Activated CD4-positive, alpha-beta T cell treated with anti-CD3 and anti-CD28 coated beads, Interleukin-2, amount 10 ng/mL, durations not matched to agents 7 days and 5 days (primary cell): ENCODE results near the gene SVIL. TPM values are rescaled to one million over a fixed set of nuclear protein-coding genes. Genes with fewer than 3 reads are reported as not detected.
"Not testable (repeated sequence)": the region's sequence is repeated elsewhere in the genome, so short reads cannot be mapped to it uniquely, and the experiment has no call there.

Experiments
- CTCF ChIA-PET: fragments of 350-600 bp; sonication (Branson Sonifier 250); formaldehyde crosslinking; loops from one replicate; lab custom pipeline; 2021; ENCODE audit warnings: antibody characterized with exemption; lab: Charles Lee
- POLR2A ChIA-PET: fragments of 350-600 bp; sonication (Branson Sonifier 250); formaldehyde crosslinking; loops from one replicate; lab custom pipeline; 2021; ENCODE audit warnings: antibody characterized with exemption; lab: Charles Lee
- DNase-seq: peaks from one replicate; pipeline ENCODE4 v3.0.0-alpha.2; 2020
- H3K27ac Mint-ChIP-seq: one replicate; pipeline ENCODE4 v1.8.0; 2021; ENCODE audit warnings: mild to moderate bottlenecking, moderate library complexity, mixed read lengths
- H3K27me3 Mint-ChIP-seq: one replicate; pipeline ENCODE4 v1.8.0; 2021; ENCODE audit warnings: mixed read lengths
- H3K36me3 Mint-ChIP-seq: one replicate; pipeline ENCODE4 v1.8.0; 2021; ENCODE audit warnings: low read depth, mixed read lengths
- H3K4me1 Mint-ChIP-seq: one replicate; pipeline ENCODE4 v1.8.0; 2021; ENCODE audit warnings: mixed read lengths
- H3K4me3 Mint-ChIP-seq: one replicate; pipeline ENCODE4 v1.8.0; 2021; ENCODE audit warnings: mild to moderate bottlenecking, moderate library complexity, mixed read lengths
- H3K9me3 Mint-ChIP-seq: one replicate; pipeline ENCODE4 v1.8.0; 2021; ENCODE audit warnings: mixed read lengths
- total RNA-seq, 2 experiments: library from RNA; stranded (reverse); gene quantifications; one replicate each; pipeline ENCODE4 v1.2.3, GENCODE V29; 2021

The SVIL gene
- total RNA-seq, 2 experiments from 2014 or later: 22.6 to 26.8 TPM

DNA sequence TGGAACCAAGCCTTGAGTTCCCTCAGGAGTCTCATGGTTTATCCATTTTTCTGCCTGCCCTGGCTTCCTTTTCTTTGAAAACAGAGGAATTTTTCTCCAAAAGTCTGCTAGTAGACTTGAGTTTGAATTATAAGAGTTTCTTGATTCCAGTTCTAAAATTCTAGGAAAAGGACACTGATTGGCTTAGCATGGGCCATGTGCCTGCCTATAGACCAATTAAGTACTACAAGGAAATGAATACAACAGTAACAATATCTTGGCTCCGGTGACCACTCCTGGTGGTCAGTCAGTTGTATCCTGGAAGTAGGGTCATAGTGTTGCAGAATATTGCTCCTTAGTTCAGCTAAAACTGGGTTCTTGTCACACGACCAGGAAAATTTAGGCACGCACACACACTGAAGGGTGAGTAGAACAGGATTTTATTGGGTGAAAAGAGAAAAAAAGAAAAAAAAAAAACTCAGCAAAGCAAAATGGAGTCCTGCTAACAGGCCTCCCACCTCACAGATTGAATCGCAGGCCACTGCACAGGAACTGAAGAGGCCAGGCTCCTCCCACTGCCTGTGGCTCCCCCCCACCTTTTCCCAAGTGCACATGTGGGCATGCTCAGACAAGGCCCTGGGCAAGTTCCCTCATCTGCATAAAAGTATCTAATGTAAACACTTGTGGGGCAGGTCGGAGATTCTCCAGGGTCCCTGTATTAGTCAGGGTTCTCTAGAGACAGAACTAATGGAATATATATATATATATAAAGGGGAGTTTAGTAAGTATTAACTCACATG lies 190.8 kb downstream of the SVIL start:
- H3K9me3 Mint-ChIP-seq: peaks cover 6% of the 10 kb centered on the region
- H3K27me3 Mint-ChIP-seq: no peaks in the 10 kb centered on the region
- POLR2A ChIA-PET: no interaction called here
- peaks cover 6% of the 10 kb centered on the region for H3K36me3 Mint-ChIP-seq
- H3K4me1 Mint-ChIP-seq: peaks cover 8% of the 10 kb centered on the region
- no peak for DNase-seq
- CTCF ChIA-PET: no interaction called here
- no peak overlapping the region for H3K27ac Mint-ChIP-seq
- no peak overlapping the region for H3K4me3 Mint-ChIP-seq

- DNase-seq: no peak
- CTCF ChIA-PET: no interaction called here
- Mint-ChIP-seq H3K27ac (no peak overlapping the region), H3K27me3 (no peaks in the 10 kb centered on the region), H3K36me3 (peaks cover 10% of the 10 kb centered on the region), H3K4me1 (peaks cover 5% of the 10 kb centered on the region), H3K4me3 (no peak overlapping the region), H3K9me3 (peaks cover 13% of the 10 kb centered on the region)
- POLR2A ChIA-PET: no interaction called here
Measured at GRCh38 chr10:29440981-29441380, 193.8 kb downstream of the SVIL start.

DNA sequence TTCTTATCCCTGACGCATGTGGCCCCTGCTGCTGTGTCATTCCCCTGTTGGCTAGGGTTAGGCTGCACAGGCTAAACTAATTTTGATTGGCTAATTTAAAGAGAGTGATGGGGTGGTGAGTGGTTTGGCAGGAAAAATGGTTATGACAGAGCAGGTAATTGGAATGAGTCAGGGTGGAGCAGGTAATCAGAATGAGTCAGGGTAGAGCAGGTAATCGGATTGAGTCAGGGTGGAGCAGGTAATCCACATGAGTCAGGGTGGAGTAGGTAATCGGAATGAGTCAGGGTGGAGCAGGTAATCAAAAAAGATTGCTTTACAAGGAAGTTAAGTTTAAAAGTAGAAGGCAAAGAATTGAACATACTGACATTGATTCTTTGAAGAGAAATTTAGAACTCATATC lies 195.8 kb downstream of the SVIL start:
- H3K27ac Mint-ChIP-seq, H3K4me3 Mint-ChIP-seq, H3K27me3 Mint-ChIP-seq, DNase-seq, CTCF ChIA-PET, H3K4me1 Mint-ChIP-seq, POLR2A ChIA-PET: not testable (repeated sequence)
- Mint-ChIP-seq H3K9me3 (peaks cover 13% of the 10 kb centered on the region), H3K36me3 (peaks cover 12% of the 10 kb centered on the region)

DNA sequence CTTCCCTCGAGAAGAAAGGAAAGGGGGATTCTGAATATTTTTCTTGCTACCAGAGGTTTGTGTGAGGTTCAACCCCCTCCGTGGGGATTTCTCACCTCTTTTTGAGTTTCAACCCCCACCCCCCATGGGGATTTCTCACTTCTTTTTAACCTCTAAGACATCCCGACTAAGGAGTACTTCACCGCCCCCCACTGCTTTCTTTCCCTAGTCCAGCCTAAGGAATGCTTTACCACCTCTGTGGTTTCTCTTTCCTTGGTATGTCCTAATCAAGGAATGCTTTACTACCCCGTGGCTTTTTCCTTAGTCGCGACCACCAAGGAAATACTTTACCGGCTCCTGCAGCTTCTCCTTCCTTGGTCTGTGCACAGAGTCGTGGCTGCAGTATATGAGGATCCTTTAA lies 196.5 kb downstream of the SVIL start:
- Mint-ChIP-seq H3K27ac (no peak overlapping the region), H3K4me1 (no peaks in the 10 kb centered on the region), H3K4me3 (no peak overlapping the region), H3K36me3 (peaks cover 12% of the 10 kb centered on the region), H3K9me3 (peaks cover 13% of the 10 kb centered on the region), H3K27me3 (no peaks in the 10 kb centered on the region)
- POLR2A ChIA-PET: no interaction called here
- CTCF ChIA-PET: no interaction called here
- DNase-seq: no peak

DNA sequence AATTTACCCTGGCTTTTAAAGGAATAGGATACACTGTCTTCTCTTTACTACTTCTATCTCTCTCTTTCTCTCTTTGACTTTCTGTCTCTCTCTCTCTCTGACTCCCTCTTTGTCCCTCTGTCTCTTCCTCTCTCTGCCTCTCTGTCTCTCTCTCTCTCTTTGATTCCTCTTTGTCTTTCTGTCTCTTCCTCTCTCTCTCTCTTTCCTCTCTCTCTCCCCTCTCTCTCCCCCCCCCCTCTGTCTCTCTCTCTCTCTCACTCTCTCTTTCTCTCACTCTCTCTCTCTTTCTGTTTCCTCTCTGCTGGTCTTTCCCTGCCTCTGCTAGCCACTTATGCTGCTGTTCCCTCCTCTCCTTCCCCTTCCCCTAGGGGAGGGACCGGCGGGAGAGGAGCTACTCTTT lies 196.9 kb downstream of the SVIL start:
- H3K27me3 Mint-ChIP-seq: no peaks in the 10 kb centered on the region
- ChIA-PET POLR2A (no interaction called here), CTCF (no interaction called here)
- H3K9me3 Mint-ChIP-seq: peaks cover 13% of the 10 kb centered on the region
- no peaks in the 10 kb centered on the region for H3K4me1 Mint-ChIP-seq
- peaks cover 12% of the 10 kb centered on the region for H3K36me3 Mint-ChIP-seq
- DNase-seq: no peak
- H3K4me3 Mint-ChIP-seq: no peak overlapping the region
- H3K27ac Mint-ChIP-seq: no peak overlapping the region

GRCh38 chr10:29435809-29436501 lies 198.8 kb downstream of the SVIL start:
- ChIA-PET POLR2A (no interaction called here), CTCF (interaction anchor here (0.6 kb wide), 1 partner anchor 529 kb away, joined by 3 read pairs; no protein-coding TSS in a partner anchor)
- no peaks in the 10 kb centered on the region for H3K27me3 Mint-ChIP-seq
- H3K36me3 Mint-ChIP-seq: peaks cover 12% of the 10 kb centered on the region
- H3K27ac Mint-ChIP-seq: no peak overlapping the region
- H3K4me1 Mint-ChIP-seq: no peaks in the 10 kb centered on the region
- no peak for DNase-seq
- no peak overlapping the region for H3K4me3 Mint-ChIP-seq
- H3K9me3 Mint-ChIP-seq: peaks cover 13% of the 10 kb centered on the region

DNA sequence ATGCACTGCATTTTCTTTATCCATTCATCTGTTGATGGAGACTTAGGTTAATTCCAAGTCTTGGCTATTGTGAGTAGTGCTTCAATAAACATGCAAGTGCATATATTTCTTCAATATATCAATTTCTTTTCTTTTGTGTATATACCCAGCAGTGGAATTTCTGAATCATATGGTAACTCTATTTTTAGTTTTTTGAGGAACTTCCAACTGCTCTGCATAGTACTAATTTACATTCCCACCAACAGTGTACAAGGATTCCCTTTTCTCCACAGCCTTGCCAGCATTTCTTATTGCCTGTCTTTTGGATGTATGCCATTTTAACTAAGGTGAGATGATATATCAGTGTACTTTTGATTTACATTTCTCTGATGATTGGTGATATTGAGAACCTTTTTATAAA lies 200.7 kb downstream of the SVIL start:
- Mint-ChIP-seq H3K36me3 (peaks cover 7% of the 10 kb centered on the region), H3K27ac (no peak overlapping the region), H3K4me1 (no peaks in the 10 kb centered on the region), H3K27me3 (no peaks in the 10 kb centered on the region), H3K9me3 (peaks cover 9% of the 10 kb centered on the region), H3K4me3 (no peak overlapping the region)
- ChIA-PET POLR2A (no interaction called here), CTCF (no interaction called here)
- DNase-seq: no peak

GRCh38 chr10:29431711-29432110 lies 203.1 kb downstream of the SVIL start:
- CTCF ChIA-PET: no interaction called here
- POLR2A ChIA-PET: no interaction called here
- no peaks in the 10 kb centered on the region for H3K4me1 Mint-ChIP-seq
- H3K27ac Mint-ChIP-seq: no peak overlapping the region
- DNase-seq: no peak
- no peak overlapping the region for H3K4me3 Mint-ChIP-seq
- H3K27me3 Mint-ChIP-seq: no peaks in the 10 kb centered on the region
- H3K36me3 Mint-ChIP-seq: peaks cover 2% of the 10 kb centered on the region
- no peaks in the 10 kb centered on the region for H3K9me3 Mint-ChIP-seq

GRCh38 chr10:29430101-29430500 lies 204.7 kb downstream of the SVIL start:
- Mint-ChIP-seq H3K27me3 (no peaks in the 10 kb centered on the region), H3K4me3 (no peak overlapping the region), H3K36me3 (peaks cover 2% of the 10 kb centered on the region), H3K9me3 (no peaks in the 10 kb centered on the region), H3K27ac (no peak overlapping the region), H3K4me1 (no peaks in the 10 kb centered on the region)
- ChIA-PET CTCF (interaction anchor here (0.6 to 1.2 kb wide), 2 partner anchors 20 to 51 kb away, joined by 3 to 4 read pairs; no protein-coding TSS in a partner anchor), POLR2A (no interaction called here)
- DNase-seq: no peak

- Mint-ChIP-seq H3K4me3 (no peak overlapping the region), H3K27ac (no peak overlapping the region), H3K27me3 (no peaks in the 10 kb centered on the region), H3K36me3 (peaks cover 7% of the 10 kb centered on the region), H3K9me3 (no peaks in the 10 kb centered on the region), H3K4me1 (no peaks in the 10 kb centered on the region)
- no peak for DNase-seq
- ChIA-PET POLR2A (no interaction called here), CTCF (no interaction called here)
Measured at GRCh38 chr10:29428486-29428885, 206.3 kb downstream of the SVIL start.

DNA sequence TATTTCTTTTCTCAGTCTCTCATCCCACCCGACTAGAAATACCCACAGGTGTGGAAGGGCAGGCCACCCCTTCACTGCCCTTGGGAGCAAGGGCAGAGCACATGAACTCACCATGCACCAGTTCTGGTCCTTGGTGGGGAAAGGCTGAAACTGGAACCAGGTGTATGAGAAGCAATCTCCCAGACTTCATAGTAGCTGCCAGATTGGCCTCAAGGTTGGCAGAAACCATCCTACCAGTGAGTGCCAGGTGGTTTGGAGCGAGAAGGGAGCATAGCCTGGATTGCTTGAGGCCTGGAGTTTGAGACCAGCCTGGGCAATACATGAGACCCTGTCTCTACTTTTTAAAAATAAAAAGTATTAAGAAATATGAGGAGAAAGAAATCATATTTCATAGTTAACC lies 207.1 kb downstream of the SVIL start:
- Mint-ChIP-seq H3K4me3 (no peak overlapping the region), H3K27ac (no peak overlapping the region), H3K36me3 (peaks cover 9% of the 10 kb centered on the region), H3K27me3 (no peaks in the 10 kb centered on the region), H3K9me3 (no peaks in the 10 kb centered on the region), H3K4me1 (no peaks in the 10 kb centered on the region)
- POLR2A ChIA-PET: no interaction called here
- DNase-seq: no peak
- CTCF ChIA-PET: no interaction called here

DNA sequence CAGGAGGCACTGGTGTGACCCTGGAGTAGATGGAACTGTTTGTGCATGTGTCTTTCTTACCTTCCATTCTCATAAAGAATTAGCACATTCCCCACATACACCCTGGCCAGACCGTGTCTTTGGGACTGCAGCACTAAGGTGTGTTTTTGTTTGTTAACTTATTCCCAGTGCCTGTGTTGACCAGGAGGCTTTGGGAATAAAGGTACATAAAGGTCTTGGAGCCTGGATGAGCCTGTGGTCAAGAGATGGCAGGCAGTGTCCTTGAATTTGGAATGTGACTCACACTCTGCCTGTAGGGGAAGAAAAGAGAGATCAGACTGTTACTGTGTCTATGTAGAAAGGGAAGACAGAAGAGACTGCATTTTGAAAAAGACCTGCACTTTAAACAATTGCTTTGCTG lies 208.4 kb downstream of the SVIL start:
- H3K27me3 Mint-ChIP-seq: no peaks in the 10 kb centered on the region
- H3K36me3 Mint-ChIP-seq: peaks cover 20% of the 10 kb centered on the region
- no peak overlapping the region for H3K27ac Mint-ChIP-seq
- H3K9me3 Mint-ChIP-seq: no peaks in the 10 kb centered on the region
- CTCF ChIA-PET: no interaction called here
- DNase-seq: no peak
- no peaks in the 10 kb centered on the region for H3K4me1 Mint-ChIP-seq
- no peak overlapping the region for H3K4me3 Mint-ChIP-seq
- POLR2A ChIA-PET: no interaction called here

DNA sequence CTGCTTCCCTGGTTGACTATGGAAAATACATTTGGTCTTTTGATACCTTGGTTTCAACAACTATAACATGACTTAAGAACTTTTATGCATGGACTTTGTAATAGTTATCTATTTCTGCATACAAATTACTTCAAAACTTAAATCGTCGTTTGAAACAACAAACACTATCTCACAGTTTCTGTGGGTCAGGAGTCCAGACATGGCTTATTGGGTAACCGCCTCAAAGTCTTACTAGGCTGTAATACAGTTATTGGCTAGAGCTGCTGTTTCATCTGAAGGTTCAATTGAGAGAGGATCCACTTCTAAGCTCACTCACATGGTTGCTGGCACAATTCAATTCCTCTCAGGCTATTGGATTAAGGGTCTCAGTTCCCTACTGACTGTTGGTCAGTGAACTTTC lies 210.8 kb downstream of the SVIL start:
- POLR2A ChIA-PET: no interaction called here
- DNase-seq: no peak
- H3K27me3 Mint-ChIP-seq: no peaks in the 10 kb centered on the region
- no peaks in the 10 kb centered on the region for H3K4me1 Mint-ChIP-seq
- no peak overlapping the region for H3K4me3 Mint-ChIP-seq
- no peak overlapping the region for H3K27ac Mint-ChIP-seq
- H3K9me3 Mint-ChIP-seq: no peaks in the 10 kb centered on the region
- H3K36me3 Mint-ChIP-seq: peaks cover 29% of the 10 kb centered on the region
- CTCF ChIA-PET: no interaction called here
